ENCODE results near the gene MMP28. TPM values are rescaled to one million over a fixed set of nuclear protein-coding genes. Genes with fewer than 3 reads are reported as not detected.

The MMP28 gene
- polyA plus RNA-seq, 2 of the 4 experiments (the other 2 are of a cell fraction) = 6.6 to 6.7 TPM

DNA sequence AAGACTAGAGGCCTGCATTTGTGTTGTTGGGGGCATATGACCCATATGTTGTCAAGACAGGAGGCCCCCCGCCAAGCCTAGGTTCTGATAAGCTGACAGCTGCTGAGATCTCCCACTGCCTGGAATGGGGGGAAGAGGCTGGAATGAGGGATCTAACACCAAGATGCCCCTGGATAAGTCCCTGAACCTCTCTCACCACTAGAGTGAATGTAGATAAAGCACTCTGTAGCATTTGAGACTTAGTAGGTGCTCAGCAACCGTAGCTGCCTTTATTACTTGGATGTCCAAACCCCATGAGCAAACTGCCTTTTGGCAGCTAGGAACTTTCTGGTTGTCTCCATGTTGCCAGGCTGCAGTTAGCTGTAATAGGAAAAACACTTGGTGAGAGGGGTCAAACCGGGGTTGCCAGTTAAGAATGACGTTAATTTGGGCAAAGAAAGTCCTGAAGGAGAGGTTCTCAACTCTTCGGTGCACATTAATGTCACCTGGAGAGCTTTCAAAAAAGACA, 68.4 kb downstream of the MMP28 start (continued):
- no peak for TF ChIP-seq NPAS2 (CRISPR knock-in tag; IDR thresholded peaks at IDR 0.05; ENCODE audit: borderline replicate concordance)
- TF ChIP-seq TFCP2L1 (CRISPR knock-in tag; IDR thresholded peaks at IDR 0.05) = no peak
- no peak for TF ChIP-seq BCL3 (IDR thresholded peaks at IDR 0.05)

- no peak for DNase-seq (ENCODE audit: low read depth in 1 of 2, low spot score in 1 of 2)
- ChIA-PET POLR2A (no interaction called here), CTCF (interaction anchor here (0.8 to 27.6 kb wide), 8 partner anchors 11 to 113 kb away, joined by 3 to 377 read pairs (median 5); partner anchors contain the start of genes C17orf50, GAS2L2 and TAF15)
- H3K9me3 ChIP-seq = no peaks in the 10 kb centered on the region
- H3K4me1 ChIP-seq = 0 out of 3 replicates have a peak, but pooled peaks cover 4% of the 10 kb centered on the region
- WGBS (ENCODE audit: missing lambda C conversion rate) = 77% methylated on average over 6 of the region's 6 CpGs
- H3K4me3 ChIP-seq = no peak overlapping the region
- no peak for FAIRE-seq
- H3K27ac ChIP-seq = peak overlapping the region in 1 of 2 experiments; percentile 2; a peak in 1 of 6 replicates
- TF ChIP-seq TFCP2L1 (CRISPR knock-in tag; IDR thresholded peaks at IDR 0.05) (no peak), HDAC2 (IDR thresholded peaks at IDR 0.05) (no peak), ATOH8 (CRISPR knock-in tag; IDR thresholded peaks at IDR 0.05; ENCODE audit: low read depth) (no peak), MYC (IDR thresholded peaks at IDR 0.05; ENCODE audit: borderline replicate concordance, low read length) (no peak), NFE2L2 (conservative IDR thresholded peaks at IDR 0.05; ENCODE audit: low read length) (no peak), TP53 (CRISPR knock-in tag; IDR thresholded peaks at IDR 0.05) (no peak), SMC3 (IDR thresholded peaks at IDR 0.05) (no peak), ZFP36 (IDR thresholded peaks at IDR 0.05; ENCODE audit: borderline replicate concordance, partially characterized antibody) (no peak), RARB (CRISPR knock-in tag; IDR thresholded peaks at IDR 0.05) (no peak), ZNF302 (CRISPR knock-in tag; IDR thresholded peaks at IDR 0.05) (no peak)
- TF ChIP-seq, protein P1, sequence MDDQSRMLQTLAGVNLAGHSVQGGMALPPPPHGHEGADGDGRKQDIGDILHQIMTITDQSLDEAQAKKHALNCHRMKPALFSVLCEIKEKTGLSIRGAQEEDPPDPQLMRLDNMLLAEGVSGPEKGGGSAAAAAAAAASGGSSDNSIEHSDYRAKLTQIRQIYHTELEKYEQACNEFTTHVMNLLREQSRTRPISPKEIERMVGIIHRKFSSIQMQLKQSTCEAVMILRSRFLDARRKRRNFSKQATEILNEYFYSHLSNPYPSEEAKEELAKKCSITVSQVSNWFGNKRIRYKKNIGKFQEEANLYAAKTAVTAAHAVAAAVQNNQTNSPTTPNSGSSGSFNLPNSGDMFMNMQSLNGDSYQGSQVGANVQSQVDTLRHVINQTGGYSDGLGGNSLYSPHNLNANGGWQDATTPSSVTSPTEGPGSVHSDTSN (IDR thresholded peaks at IDR 0.05) = no peak
- no peak for ATAC-seq
- no peak overlapping the region for H3K4me2 ChIP-seq
These were observed 69.1 kb downstream of the MMP28 start for GRCh38 chr17:35726127-35726952.

GRCh38 chr17:35725802-35726126, 69.7 kb downstream of the MMP28 start:
- Histone ChIP-seq H3K4me1 (0 out of 3 replicates have a peak, but pooled peaks cover 4% of the 10 kb centered on the region), H3K4me2 (no peak overlapping the region), H3K4me3 (no peak overlapping the region), H3K27ac (no peak overlapping the region), H3K9me3 (no peaks in the 10 kb centered on the region)
- CTCF ChIA-PET = interaction anchor here (1.9 to 27.6 kb wide), 5 partner anchors 8 to 112 kb away, joined by 5 to 377 read pairs (median 9); partner anchors contain the start of gene GAS2L2
- no peak for TF ChIP-seq RARB (CRISPR knock-in tag; IDR thresholded peaks at IDR 0.05)
- TF ChIP-seq NR3C1 (IDR thresholded peaks at IDR 0.05) = no peak
- TF ChIP-seq FOXS1 (CRISPR knock-in tag; IDR thresholded peaks at IDR 0.05) = no peak
- no peak for TF ChIP-seq FOSL2 (IDR thresholded peaks at IDR 0.05)
- no peak for TF ChIP-seq FOSL2 (CRISPR knock-in tag; IDR thresholded peaks at IDR 0.05)
- no peak for TF ChIP-seq NFE2L2 (conservative IDR thresholded peaks at IDR 0.05; ENCODE audit: low read length)
- no peak for FAIRE-seq
- 85% methylated on average over 2 of the region's 2 CpGs for WGBS (ENCODE audit: missing lambda C conversion rate)
- DNase-seq (ENCODE audit: low read depth in 1 of 2, low spot score in 1 of 2) = no peak
- POLR2A ChIA-PET = no interaction called here
- ATAC-seq = no peak; a peak in 1 of 6 replicates

- FAIRE-seq (no peak), DNase-seq (ENCODE audit: low read depth in 1 of 2, low spot score in 1 of 2) (no peak), ATAC-seq (no peak)
- whole genome bisulfite sequencing (ENCODE audit: missing lambda C conversion rate) = 96% methylated on average over 4 of the region's 4 CpGs
- ChIA-PET POLR2A (no interaction called here), CTCF (interaction anchor here (1.0 to 27.6 kb wide), 4 partner anchors 9 to 112 kb away, joined by 5 to 377 read pairs (median 7); partner anchors contain the start of gene GAS2L2)
- Histone ChIP-seq H3K4me3 (no peak overlapping the region), H3K27ac (no peak overlapping the region), H3K4me2 (no peak overlapping the region), H3K4me1 (0 out of 3 replicates have a peak, but pooled peaks cover 4% of the 10 kb centered on the region), H3K9me3 (no peaks in the 10 kb centered on the region)
- TF ChIP-seq JUN (IDR thresholded peaks at IDR 0.05) (no peak), EHMT2 (IDR thresholded peaks at IDR 0.05; ENCODE audit: low read depth) (no peak), PHF8 (IDR thresholded peaks at IDR 0.05; ENCODE audit: borderline replicate concordance, low read depth) (no peak), EP300 (IDR thresholded peaks at IDR 0.05) (no peak), FOXS1 (CRISPR knock-in tag; IDR thresholded peaks at IDR 0.05) (no peak), FOSL2 (IDR thresholded peaks at IDR 0.05) (no peak), FOSL2 (CRISPR knock-in tag; IDR thresholded peaks at IDR 0.05) (no peak), NPAS2 (CRISPR knock-in tag; IDR thresholded peaks at IDR 0.05; ENCODE audit: borderline replicate concordance) (no peak), RARB (CRISPR knock-in tag; IDR thresholded peaks at IDR 0.05) (no peak), HOXA7 (CRISPR knock-in tag; IDR thresholded peaks at IDR 0.05) (no peak)
- TF ChIP-seq, protein P2, sequence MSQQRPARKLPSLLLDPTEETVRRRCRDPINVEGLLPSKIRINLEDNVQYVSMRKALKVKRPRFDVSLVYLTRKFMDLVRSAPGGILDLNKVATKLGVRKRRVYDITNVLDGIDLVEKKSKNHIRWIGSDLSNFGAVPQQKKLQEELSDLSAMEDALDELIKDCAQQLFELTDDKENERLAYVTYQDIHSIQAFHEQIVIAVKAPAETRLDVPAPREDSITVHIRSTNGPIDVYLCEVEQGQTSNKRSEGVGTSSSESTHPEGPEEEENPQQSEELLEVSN (IDR thresholded peaks at IDR 0.05; ENCODE audit: borderline replicate concordance, low read depth) = no peak
These were observed 70.4 kb downstream of the MMP28 start for GRCh38 chr17:35725058-35725457.

Data from A549 (cell line).